HCT116 (cell line): ENCODE data around the gene NFE2L2.

Experiments
- ELF1 ChIP-seq: IDR thresholded peaks from 2 replicates; pipeline ENCODE4 v1.6.1; 2012; ENCODE audit warnings: low read depth, borderline replicate concordance
- EZH2 ChIP-seq: fragments of 200-600 bp; sonication (generic); IDR thresholded peaks from 2 replicates; pipeline ENCODE4 v1.6.1; 2017; ENCODE audit warnings: antibody characterized with exemption, mixed run types
- JUND ChIP-seq: IDR thresholded peaks from 2 replicates; pipeline ENCODE4 v1.6.1; 2012
- POLR2A ChIP-seq: IDR thresholded peaks from 2 replicates; pipeline ENCODE4 v1.7.0; 2011; ENCODE audit warnings: borderline replicate concordance; ENCODE audit not compliant: insufficient read depth, insufficient read length; ENCODE audit errors: extremely low read depth
- SIN3A ChIP-seq: IDR thresholded peaks from 2 replicates; pipeline ENCODE4 v1.6.1; 2012; ENCODE audit warnings: low read depth
- SP1 ChIP-seq: IDR thresholded peaks from 2 replicates; pipeline ENCODE4 v1.6.1; 2012; ENCODE audit warnings: low read depth
- SRF ChIP-seq: IDR thresholded peaks from 2 replicates; pipeline ENCODE4 v1.6.1; 2012; ENCODE audit warnings: low read depth
- TCF7L2 ChIP-seq: IDR thresholded peaks from 2 replicates; pipeline ENCODE4 v1.7.0; 2011; ENCODE audit warnings: borderline replicate concordance, inconsistent platforms; ENCODE audit not compliant: insufficient read depth, insufficient read length; ENCODE audit errors: extremely low read depth
- YY1 ChIP-seq: IDR thresholded peaks from 2 replicates; pipeline ENCODE4 v1.6.1; 2011; ENCODE audit warnings: low read length, low read depth, moderate library complexity, mild to moderate bottlenecking; ENCODE audit not compliant: insufficient replicate concordance; ENCODE audit errors: extremely low read depth
- ZNF274 ChIP-seq: fragments of 200-500 bp; sonication (Bioruptor generic); IDR thresholded peaks from 2 replicates; pipeline ENCODE4 v1.6.1; 2014; ENCODE audit warnings: mild to moderate bottlenecking, low read depth, low read length, inconsistent platforms
- TF ChIP-seq, protein P1 (sequence below), 3 experiments: fragments of 200-600 bp in 1 of 3; sonication (generic) in 1 of 3; IDR thresholded peaks in 2 of 3; conservative IDR thresholded peaks in 1 of 3; 2 replicates each; pipeline ENCODE4 v1.5.1; 2012 to 2017; ENCODE audit warnings: low read depth in 2 of 3, low read length in 2 of 3, antibody characterized with exemption in 1 of 3, borderline replicate concordance in 1 of 3, control low read depth in 1 of 3, mild to moderate bottlenecking in 1 of 3, mixed read lengths in 1 of 3, mixed run types in 1 of 3, moderate library complexity in 1 of 3; ENCODE audit not compliant: insufficient read depth in 1 of 3
- TF ChIP-seq, protein P2 (sequence below): IDR thresholded peaks from 2 replicates; pipeline ENCODE4 v1.6.1; 2012; ENCODE audit warnings: low read depth
- TF ChIP-seq, protein P3 (sequence below): IDR thresholded peaks from 2 replicates; pipeline ENCODE4 v1.6.1; 2011; ENCODE audit warnings: mild to moderate bottlenecking, low read length, moderate library complexity; ENCODE audit not compliant: insufficient replicate concordance; ENCODE audit errors: extremely low read depth
- TF ChIP-seq, protein P4 (sequence below): IDR thresholded peaks from 2 replicates; pipeline ENCODE4 v1.6.1; 2012

DNA sequence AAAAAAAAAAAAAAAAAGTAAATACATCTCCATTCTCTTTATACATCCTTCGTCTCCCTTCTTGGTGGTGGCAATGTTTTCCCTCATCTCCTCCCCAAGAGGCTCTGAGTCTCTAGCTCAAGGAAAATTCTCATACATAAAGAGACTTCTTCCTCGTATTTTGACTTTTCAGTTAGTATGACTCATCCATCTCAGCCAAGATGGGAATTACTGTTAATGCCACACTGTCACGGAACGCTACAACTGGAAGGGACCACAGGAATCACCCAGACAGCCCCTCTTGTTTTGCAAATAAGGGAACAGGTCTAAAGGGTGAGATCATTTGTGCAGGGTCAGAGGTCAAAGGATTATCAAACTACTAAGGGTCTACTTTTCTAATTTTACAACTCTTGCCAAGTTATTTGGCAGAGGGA lies 19.5 kb downstream of the NFE2L2 start:
- TF ChIP-seq, protein P1, sequence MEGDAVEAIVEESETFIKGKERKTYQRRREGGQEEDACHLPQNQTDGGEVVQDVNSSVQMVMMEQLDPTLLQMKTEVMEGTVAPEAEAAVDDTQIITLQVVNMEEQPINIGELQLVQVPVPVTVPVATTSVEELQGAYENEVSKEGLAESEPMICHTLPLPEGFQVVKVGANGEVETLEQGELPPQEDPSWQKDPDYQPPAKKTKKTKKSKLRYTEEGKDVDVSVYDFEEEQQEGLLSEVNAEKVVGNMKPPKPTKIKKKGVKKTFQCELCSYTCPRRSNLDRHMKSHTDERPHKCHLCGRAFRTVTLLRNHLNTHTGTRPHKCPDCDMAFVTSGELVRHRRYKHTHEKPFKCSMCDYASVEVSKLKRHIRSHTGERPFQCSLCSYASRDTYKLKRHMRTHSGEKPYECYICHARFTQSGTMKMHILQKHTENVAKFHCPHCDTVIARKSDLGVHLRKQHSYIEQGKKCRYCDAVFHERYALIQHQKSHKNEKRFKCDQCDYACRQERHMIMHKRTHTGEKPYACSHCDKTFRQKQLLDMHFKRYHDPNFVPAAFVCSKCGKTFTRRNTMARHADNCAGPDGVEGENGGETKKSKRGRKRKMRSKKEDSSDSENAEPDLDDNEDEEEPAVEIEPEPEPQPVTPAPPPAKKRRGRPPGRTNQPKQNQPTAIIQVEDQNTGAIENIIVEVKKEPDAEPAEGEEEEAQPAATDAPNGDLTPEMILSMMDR (IDR thresholded peaks at IDR 0.05 in 2 of 3, conservative IDR thresholded peaks at IDR 0.05 in 1 of 3; ENCODE audit: borderline replicate concordance in 1 of 3, insufficient read depth in 1 of 3, low read depth in 2 of 3, low read length in 2 of 3), result no peak
- TF ChIP-seq, protein P2, sequence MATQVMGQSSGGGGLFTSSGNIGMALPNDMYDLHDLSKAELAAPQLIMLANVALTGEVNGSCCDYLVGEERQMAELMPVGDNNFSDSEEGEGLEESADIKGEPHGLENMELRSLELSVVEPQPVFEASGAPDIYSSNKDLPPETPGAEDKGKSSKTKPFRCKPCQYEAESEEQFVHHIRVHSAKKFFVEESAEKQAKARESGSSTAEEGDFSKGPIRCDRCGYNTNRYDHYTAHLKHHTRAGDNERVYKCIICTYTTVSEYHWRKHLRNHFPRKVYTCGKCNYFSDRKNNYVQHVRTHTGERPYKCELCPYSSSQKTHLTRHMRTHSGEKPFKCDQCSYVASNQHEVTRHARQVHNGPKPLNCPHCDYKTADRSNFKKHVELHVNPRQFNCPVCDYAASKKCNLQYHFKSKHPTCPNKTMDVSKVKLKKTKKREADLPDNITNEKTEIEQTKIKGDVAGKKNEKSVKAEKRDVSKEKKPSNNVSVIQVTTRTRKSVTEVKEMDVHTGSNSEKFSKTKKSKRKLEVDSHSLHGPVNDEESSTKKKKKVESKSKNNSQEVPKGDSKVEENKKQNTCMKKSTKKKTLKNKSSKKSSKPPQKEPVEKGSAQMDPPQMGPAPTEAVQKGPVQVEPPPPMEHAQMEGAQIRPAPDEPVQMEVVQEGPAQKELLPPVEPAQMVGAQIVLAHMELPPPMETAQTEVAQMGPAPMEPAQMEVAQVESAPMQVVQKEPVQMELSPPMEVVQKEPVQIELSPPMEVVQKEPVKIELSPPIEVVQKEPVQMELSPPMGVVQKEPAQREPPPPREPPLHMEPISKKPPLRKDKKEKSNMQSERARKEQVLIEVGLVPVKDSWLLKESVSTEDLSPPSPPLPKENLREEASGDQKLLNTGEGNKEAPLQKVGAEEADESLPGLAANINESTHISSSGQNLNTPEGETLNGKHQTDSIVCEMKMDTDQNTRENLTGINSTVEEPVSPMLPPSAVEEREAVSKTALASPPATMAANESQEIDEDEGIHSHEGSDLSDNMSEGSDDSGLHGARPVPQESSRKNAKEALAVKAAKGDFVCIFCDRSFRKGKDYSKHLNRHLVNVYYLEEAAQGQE, result no peak
- TF ChIP-seq SRF (0 out of 2 replicates have a peak, but pooled peaks have one; percentile 24), EZH2 (no peak), SP1 (peak; percentile 66), ZNF274 (no peak), ELF1 (no peak), YY1 (no peak), SIN3A (no peak), JUND (peak; percentile 72), POLR2A (no peak), TCF7L2 (no peak)
- TF ChIP-seq, protein P3, sequence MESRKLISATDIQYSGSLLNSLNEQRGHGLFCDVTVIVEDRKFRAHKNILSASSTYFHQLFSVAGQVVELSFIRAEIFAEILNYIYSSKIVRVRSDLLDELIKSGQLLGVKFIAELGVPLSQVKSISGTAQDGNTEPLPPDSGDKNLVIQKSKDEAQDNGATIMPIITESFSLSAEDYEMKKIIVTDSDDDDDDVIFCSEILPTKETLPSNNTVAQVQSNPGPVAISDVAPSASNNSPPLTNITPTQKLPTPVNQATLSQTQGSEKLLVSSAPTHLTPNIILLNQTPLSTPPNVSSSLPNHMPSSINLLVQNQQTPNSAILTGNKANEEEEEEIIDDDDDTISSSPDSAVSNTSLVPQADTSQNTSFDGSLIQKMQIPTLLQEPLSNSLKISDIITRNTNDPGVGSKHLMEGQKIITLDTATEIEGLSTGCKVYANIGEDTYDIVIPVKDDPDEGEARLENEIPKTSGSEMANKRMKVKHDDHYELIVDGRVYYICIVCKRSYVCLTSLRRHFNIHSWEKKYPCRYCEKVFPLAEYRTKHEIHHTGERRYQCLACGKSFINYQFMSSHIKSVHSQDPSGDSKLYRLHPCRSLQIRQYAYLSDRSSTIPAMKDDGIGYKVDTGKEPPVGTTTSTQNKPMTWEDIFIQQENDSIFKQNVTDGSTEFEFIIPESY, result no peak
- TF ChIP-seq, protein P4, sequence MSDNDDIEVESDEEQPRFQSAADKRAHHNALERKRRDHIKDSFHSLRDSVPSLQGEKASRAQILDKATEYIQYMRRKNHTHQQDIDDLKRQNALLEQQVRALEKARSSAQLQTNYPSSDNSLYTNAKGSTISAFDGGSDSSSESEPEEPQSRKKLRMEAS, result no peak; the same call in 1 of the 2 replicates
